Measurements from ENCODE around the gene PHRF1. TPM values are rescaled to one million over a fixed set of nuclear protein-coding genes. Genes with fewer than 3 reads are reported as not detected.

The PHRF1 gene
- total RNA-seq, 1 donor from 2014 or later = 52.3 TPM

- TF ChIP-seq, protein P1, sequence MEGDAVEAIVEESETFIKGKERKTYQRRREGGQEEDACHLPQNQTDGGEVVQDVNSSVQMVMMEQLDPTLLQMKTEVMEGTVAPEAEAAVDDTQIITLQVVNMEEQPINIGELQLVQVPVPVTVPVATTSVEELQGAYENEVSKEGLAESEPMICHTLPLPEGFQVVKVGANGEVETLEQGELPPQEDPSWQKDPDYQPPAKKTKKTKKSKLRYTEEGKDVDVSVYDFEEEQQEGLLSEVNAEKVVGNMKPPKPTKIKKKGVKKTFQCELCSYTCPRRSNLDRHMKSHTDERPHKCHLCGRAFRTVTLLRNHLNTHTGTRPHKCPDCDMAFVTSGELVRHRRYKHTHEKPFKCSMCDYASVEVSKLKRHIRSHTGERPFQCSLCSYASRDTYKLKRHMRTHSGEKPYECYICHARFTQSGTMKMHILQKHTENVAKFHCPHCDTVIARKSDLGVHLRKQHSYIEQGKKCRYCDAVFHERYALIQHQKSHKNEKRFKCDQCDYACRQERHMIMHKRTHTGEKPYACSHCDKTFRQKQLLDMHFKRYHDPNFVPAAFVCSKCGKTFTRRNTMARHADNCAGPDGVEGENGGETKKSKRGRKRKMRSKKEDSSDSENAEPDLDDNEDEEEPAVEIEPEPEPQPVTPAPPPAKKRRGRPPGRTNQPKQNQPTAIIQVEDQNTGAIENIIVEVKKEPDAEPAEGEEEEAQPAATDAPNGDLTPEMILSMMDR (conservative IDR thresholded peaks at IDR 0.05) = no peak
- Mint-ChIP-seq H3K4me1 (peaks cover 11% of the 10 kb centered on the region), H3K9me3 (no peaks in the 10 kb centered on the region), H3K27ac (ENCODE audit: unreplicated experiment) (no peak overlapping the region), H3K27me3 (ENCODE audit: low read depth) (peaks cover 8% of the 10 kb centered on the region), H3K4me3 (no peak overlapping the region), H3K36me3 (ENCODE audit: low read depth) (no peaks in the 10 kb centered on the region)
- DNase-seq (ENCODE audit: low read depth, low spot score) = no peak
Measured at GRCh38 chr11:618856-619627, 42.8 kb downstream of the PHRF1 start.

DNA sequence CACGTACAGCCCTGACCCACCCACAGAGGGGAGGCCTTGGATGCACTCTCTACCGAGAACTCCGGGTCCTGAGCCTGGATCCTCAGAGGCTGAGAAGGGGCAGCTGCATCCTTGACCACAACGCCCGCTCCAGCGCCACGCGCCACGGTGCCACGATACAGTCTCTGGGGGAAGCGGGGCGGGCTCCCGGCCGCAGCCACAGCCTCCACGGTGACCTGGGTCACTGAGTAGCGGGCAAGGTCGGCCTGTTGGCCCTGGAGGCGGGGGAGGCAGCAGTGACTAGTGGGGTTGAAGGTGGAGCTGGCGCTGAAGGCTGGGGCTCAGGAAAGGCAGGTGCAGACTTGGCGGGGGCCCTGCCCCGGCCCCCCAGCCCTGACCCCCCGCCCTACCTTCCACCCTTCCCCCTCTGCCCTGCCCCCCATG is 43.4 kb downstream of the PHRF1 start:
- no peaks in the 10 kb centered on the region for H3K36me3 Mint-ChIP-seq (ENCODE audit: low read depth)
- no peak overlapping the region for H3K27ac Mint-ChIP-seq (ENCODE audit: unreplicated experiment)
- H3K4me3 Mint-ChIP-seq = no peak overlapping the region
- no peaks in the 10 kb centered on the region for H3K9me3 Mint-ChIP-seq
- peaks cover 8% of the 10 kb centered on the region for H3K27me3 Mint-ChIP-seq (ENCODE audit: low read depth)
- peaks cover 8% of the 10 kb centered on the region for H3K4me1 Mint-ChIP-seq
- TF ChIP-seq, protein P1 (conservative IDR thresholded peaks at IDR 0.05) = no peak
- no peak for DNase-seq (ENCODE audit: low read depth, low spot score)

DNA sequence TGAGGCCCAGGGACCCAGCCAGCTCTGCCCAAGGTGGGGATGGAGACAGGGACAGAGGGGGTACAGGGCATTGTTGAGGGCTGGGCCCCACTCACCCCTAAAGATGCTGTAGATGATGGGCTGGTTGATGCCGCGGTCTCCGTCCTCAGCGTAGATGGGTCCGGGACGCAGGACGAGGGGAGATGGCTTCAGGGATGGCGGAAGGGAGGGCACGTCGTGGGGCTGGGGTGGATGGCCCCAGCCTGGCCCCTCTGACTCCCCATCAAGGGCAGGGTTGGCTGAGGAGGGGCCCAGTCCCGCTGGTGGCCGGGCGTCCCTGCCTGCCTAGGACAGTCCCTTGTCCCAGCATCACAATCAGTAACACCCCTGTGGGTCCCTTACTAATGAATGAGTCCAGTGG is 43.9 kb downstream of the PHRF1 start:
- DNase-seq (ENCODE audit: low read depth, low spot score) = no peak
- no peaks in the 10 kb centered on the region for H3K36me3 Mint-ChIP-seq (ENCODE audit: low read depth)
- no peak overlapping the region for H3K27ac Mint-ChIP-seq (ENCODE audit: unreplicated experiment)
- TF ChIP-seq, protein P1 (conservative IDR thresholded peaks at IDR 0.05) = no peak
- H3K27me3 Mint-ChIP-seq (ENCODE audit: low read depth) = peaks cover 8% of the 10 kb centered on the region
- no peaks in the 10 kb centered on the region for H3K9me3 Mint-ChIP-seq
- H3K4me3 Mint-ChIP-seq = no peak overlapping the region
- H3K4me1 Mint-ChIP-seq = peaks cover 8% of the 10 kb centered on the region

- Mint-ChIP-seq H3K36me3 (ENCODE audit: low read depth) (no peaks in the 10 kb centered on the region), H3K27ac (ENCODE audit: unreplicated experiment) (no peak overlapping the region), H3K4me3 (no peak overlapping the region), H3K27me3 (ENCODE audit: low read depth) (peaks cover 15% of the 10 kb centered on the region), H3K9me3 (no peaks in the 10 kb centered on the region), H3K4me1 (no peaks in the 10 kb centered on the region)
- TF ChIP-seq, protein P1 (conservative IDR thresholded peaks at IDR 0.05) = no peak
- DNase-seq (ENCODE audit: low read depth, low spot score) = no peak
Measured at GRCh38 chr11:620935-621814, 44.9 kb downstream of the PHRF1 start.

DNA sequence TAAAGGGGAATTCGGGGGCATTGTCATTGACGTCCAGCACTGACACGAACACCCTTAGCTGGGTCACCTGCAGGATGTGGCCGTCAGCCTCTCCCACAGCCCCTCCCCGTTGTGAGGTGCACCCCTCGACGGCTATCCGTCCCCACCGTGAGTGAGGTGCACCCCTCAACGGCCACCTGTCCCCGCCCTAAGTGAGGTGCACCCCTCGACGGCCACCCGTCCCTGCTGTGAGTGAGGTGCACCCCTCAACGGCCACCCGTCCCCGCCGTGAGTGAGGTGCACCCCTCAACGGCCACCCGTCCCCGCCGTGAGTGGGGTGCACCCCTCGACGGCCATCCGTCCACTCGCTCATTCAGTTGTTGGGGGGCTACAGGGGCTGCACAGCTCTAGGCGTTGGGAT is 45.6 kb downstream of the PHRF1 start:
- no peak for DNase-seq (ENCODE audit: low read depth, low spot score)
- no peaks in the 10 kb centered on the region for H3K36me3 Mint-ChIP-seq (ENCODE audit: low read depth)
- no peak overlapping the region for H3K27ac Mint-ChIP-seq (ENCODE audit: unreplicated experiment)
- no peaks in the 10 kb centered on the region for H3K4me1 Mint-ChIP-seq
- TF ChIP-seq, protein P1 (conservative IDR thresholded peaks at IDR 0.05) = no peak
- peaks cover 17% of the 10 kb centered on the region for H3K27me3 Mint-ChIP-seq (ENCODE audit: low read depth)
- H3K9me3 Mint-ChIP-seq = no peaks in the 10 kb centered on the region
- H3K4me3 Mint-ChIP-seq = no peak overlapping the region
